Breast epithelium (tissue), 3 donors: ENCODE data around the gene RASA3.

Experiments
- POLR2A ChIP-seq: fragments of 450-650 bp; IDR thresholded peaks from one replicate; pipeline ENCODE4 v1.6.1; 2016; ENCODE audit warnings: antibody characterized with exemption, mild to moderate bottlenecking, moderate library complexity
- POLR2AphosphoS5 ChIP-seq, 3 donors: sonication (generic); formaldehyde crosslinking; IDR thresholded peaks; one replicate each; pipeline ENCODE4 v1.6.1; 2017; ENCODE audit warnings: antibody characterized with exemption in 3 of 3
- TF ChIP-seq, protein P1 (sequence below), 3 donors: fragments of 450-650 bp; IDR thresholded peaks; one replicate each; pipeline ENCODE4 v1.5.1; 2016 to 2017; ENCODE audit warnings: antibody characterized with exemption in 3 of 3, mild to moderate bottlenecking in 3 of 3, moderate library complexity in 3 of 3

DNA sequence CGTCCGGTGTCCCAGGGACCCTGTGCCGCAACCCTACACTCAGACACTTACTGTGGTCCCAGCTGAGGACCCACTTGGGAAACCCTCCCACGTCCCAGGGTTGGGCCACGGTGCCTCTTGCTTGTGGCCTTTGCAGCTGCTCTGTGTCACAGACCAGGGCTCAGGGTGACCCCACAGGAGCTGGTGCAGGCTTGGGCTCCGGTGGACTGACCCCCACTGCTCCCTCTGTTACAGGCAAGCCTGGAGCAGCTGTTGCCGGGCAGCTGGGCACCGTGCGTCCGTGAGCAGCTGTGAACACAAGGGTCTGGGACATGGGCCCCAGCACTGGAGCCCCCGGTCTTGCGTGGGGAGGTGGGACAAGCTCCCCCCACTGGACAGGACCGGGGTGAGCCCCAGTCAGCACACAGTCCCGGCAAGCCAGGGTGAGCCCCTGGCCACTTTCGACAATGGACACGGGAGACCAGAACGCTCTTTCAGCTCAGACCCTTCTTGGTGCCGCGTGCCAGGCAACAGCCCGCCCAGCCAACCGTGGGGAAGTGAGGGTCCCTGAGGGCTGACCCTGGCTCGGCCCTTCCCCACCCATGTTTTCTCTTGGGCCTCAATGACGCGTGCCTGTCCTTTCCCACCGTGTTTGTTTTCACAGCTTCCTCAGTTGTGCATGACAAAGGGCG, 92.8 kb downstream of the RASA3 start:
- TF ChIP-seq POLR2A (no peak), POLR2AphosphoS5 (IDR thresholded peaks at IDR 0.05) (no peak)
- TF ChIP-seq, protein P1, sequence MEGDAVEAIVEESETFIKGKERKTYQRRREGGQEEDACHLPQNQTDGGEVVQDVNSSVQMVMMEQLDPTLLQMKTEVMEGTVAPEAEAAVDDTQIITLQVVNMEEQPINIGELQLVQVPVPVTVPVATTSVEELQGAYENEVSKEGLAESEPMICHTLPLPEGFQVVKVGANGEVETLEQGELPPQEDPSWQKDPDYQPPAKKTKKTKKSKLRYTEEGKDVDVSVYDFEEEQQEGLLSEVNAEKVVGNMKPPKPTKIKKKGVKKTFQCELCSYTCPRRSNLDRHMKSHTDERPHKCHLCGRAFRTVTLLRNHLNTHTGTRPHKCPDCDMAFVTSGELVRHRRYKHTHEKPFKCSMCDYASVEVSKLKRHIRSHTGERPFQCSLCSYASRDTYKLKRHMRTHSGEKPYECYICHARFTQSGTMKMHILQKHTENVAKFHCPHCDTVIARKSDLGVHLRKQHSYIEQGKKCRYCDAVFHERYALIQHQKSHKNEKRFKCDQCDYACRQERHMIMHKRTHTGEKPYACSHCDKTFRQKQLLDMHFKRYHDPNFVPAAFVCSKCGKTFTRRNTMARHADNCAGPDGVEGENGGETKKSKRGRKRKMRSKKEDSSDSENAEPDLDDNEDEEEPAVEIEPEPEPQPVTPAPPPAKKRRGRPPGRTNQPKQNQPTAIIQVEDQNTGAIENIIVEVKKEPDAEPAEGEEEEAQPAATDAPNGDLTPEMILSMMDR (IDR thresholded peaks at IDR 0.05), result no peak
